GM19238 (cell line): ENCODE measurements around the gene PPP4R1.
A peak's percentile ranks its signal among the peaks of the same experiment; 100 is the strongest.
"Not testable (repeated sequence)": the region's sequence is repeated elsewhere in the genome, so short reads cannot be mapped to it uniquely, and the experiment has no call there.

ENCODE experiments used
- DNase-seq: peaks from one replicate; pipeline ENCODE4 v3.0.0; 2011; ENCODE audit warnings: low spot score; ENCODE audit not compliant: insufficient read length

Gene PPP4R1

DNA sequence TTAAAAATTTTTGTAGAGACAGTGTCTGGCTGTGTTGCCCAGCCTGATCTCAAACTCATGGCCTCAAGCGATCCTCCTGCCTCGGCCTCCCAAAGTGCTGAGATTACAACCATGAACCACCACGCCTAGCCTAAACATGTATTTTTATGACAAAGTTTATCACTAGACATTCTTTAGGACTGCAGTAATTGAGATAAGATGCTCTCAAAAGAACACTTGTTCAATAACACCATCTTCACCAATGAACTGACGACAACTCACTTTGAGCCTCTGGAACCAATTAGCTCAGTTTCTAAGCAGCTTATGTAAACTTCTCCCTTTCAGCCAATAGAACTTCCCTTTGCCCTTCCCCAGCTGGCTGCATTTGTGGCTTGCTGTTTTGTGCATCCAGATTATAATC is 15.3 kb upstream of the PPP4R1 start:
- DNase-seq = no peak

DNA sequence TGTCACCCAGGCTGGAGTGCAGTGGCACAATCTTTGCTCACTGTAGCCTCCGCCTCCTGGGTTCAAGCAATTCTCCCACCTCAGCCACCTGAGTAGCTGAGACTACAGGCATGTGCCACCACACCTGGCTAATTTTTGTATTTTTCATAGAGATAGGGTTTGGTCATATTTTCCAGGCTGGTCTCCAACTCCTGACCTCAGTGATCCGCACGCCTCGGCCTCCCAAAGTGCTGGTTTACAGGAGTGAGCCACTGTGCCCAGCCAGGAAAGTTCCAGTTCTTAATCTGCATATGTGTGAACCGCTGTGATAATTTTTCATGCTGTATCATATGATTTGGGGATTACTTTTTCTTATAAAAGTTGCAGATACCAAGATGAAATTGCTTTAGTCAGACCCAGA is 14.6 kb upstream of the PPP4R1 start:
- DNase-seq = no peak

DNA sequence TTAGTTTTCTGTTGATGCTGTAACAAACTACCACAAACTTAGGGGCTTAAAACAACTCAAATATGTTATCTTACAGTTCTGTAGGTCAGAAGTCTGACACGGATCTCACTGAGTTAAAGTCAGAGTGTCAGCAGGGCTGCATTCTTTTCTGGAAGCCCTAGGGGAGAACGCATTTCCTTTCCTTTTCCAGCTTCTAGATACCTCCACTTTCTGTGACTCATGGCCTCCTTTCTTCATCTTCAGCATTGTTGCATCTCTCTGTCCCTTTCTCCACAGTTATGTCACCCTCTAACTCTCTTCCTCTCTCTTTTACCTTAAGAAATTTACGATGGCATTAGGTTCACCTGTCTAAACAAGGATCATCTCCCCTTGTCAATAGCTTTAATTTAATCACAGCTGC is 13.3 kb upstream of the PPP4R1 start:
- DNase-seq = no peak

DNA sequence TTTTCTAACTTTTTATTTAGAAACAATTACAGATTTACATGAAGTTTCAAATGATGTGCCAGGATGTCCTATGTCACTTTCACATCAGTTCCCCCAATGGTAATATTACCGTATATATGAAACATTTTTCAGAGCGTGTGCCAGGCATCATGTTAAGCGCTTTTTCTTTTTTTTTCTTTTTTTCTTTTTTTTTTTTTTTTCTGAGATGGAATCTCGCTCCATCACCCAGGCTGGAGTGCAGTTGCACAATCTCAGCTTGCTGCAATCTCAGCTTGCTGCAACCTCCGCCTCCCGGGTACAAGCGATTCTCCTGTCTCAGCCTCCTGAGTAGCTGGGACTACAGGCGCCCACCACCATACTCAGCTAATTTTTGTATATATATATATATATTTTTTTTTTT is 5.6 kb upstream of the PPP4R1 start:
- no peak for DNase-seq

DNA sequence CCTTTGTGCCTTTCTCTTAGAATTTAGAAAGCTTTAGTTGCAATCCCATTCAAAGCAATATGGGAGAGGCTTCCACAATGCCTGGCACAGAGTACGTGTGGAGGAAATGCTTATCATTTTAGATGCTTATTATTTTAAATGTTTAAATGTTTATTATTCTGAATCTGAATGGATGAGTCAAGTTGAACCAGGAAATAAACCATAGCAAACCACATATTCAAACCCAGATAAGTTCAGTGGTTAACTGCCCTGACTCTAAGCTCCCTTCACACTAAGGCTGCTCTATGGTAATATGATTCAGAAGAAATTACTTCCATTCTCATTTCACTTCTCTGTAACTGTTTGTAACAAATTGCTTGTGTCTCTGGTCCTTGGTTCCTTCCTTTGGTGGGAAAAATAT is 5.2 kb upstream of the PPP4R1 start:
- no peak for DNase-seq

DNA sequence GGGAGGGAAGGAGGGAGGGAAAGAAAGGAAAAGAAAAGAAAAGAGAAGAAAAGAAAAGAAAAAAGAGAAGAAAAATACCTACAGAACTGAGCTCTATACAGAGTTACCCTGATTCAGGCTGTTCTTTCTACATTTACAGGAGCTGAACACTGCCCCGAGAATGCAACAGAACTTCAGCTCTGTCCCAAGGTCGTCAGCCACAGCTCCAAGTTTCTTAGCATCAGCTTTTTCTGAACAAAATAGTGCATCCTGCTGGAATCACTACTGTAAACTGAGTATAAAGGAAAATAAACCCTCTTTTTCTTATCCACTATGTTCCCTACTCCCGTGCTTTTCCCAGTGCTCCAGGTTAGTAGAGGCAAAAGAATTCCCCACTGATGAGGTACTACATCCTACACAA is 4.7 kb upstream of the PPP4R1 start:
- DNase-seq = no peak

DNA sequence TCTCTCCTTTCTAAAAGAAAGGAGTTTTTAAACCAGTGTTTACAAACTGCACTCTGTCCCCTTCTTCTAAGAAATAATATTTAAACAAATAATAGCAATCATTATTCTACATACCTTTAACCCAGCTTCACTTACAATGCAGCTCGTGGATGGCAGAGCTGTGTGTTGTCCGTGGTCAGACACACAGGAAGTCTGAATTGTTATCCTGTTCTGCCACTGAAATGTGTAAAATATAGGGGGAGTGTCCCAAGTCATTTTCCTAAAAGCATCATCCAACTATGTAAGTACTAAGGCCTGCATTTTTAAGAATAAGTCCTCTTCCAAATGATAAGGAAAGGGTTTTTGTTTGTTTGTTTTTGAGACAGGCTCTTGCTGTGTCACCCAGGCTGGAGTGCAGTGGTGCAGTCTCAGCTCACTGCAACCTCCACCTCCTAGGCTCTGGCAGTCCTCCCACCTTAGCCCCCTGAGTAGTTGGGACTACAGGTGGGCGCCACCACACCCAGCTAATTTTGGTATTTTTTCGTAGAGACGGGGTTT is 2.7 kb upstream of the PPP4R1 start:
- DNase-seq = no peak

DNA sequence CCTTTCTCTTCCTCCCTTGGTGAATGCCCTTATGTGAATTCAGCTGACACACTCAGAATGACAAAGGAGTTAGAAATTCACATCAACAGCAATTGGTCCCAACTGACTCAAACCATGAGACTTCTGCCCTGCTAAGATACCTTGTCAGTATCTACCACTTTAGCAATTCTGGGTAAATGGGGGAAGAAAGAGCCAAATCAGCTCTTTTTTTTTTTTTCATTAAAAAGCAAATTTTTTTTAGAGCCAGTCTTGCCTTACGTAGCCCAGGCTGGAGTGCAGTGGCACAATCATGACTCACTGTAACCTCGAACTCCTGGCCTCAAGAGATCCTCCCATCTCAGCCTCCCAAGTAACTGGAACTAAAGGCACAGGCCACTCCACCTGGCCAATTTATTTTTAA is 1.7 kb upstream of the PPP4R1 start:
- no peak for DNase-seq

DNA sequence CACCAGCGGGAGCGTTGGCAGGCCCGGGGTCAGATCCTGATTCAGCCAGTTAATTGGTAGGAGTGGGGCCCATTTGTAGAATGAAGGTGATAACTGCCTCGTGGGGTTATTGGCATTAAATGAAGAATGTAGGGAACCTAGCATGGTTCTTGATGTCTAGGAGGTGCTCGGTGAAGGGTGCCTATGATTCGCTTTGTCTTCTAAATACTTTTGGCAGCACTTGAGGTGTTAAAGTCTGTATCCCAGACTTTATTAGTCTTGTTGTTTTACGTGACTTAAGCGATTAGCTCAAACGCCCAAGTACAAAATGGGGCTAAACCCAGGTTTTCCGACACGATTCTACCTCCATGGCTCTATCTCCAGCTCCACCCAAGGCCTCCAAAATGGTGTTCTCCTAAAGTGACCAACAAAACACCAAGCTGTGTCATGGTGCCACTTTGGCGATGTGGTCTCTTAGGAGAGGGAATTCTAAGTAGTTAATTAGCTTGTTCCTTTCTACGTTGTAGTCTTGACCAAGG is 980 bp upstream of the PPP4R1 start:
- no peak for DNase-seq

DNA sequence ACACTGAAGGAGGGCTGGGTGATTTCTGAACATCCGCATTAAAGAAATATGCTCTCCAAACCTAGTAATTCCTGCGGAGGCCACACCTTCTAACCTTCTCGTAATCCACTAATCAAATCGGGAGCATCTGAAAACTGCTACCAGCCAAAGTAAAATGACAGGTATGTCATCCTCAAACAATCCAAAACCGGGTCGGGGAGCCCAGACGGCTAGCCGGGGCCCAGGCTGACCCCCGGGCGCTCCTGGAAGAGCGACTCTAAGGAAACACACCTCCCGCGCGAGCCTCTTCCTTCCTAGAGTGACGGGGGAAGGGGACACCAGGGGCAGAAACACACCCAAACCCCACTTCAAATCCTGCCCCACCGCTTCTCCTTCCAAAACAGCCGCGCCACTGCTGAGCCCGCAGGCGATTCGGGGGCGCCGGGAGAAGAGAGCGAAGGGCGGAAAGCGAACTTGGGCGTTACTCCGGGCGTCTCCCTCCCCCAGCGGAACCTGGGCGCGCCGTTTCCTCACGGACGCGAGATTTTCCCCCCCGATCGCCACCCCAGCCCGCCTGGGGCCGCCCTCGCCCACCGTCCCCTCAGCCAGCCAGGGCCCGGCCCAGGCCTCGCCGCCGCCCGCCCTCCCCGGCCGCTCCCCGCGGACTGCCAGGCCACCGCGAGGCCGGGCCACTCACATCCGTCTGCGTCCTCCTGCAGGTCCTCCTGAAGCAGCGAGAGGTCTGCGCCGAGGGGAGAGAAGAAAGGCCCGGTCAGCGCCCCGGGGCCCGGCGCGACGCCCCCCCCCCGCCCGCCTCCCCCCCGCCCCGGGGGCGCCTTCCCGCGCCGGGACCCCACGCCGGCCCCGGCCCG is 584 bp downstream of the PPP4R1 start:
- DNase-seq = peak; percentile 42

DNA sequence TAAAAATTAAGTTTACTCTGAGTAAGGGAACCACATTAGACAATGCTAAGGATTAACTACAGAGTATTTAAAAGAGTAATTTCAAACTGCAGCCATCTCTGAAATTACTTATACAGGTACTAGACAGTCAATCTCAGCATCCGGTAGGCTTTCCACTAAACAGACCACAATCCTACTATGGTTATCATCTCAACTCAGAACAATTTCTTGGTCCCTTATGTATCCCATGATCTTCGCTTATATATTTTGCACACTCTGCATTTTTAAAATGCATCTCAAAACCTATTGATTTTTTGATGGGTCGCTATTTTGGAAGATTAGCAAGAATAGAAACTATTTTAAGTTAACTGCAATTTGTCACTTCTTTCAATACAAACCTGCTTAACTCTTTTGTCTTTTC is 1.4 kb downstream of the PPP4R1 start:
- DNase-seq = no peak

DNA sequence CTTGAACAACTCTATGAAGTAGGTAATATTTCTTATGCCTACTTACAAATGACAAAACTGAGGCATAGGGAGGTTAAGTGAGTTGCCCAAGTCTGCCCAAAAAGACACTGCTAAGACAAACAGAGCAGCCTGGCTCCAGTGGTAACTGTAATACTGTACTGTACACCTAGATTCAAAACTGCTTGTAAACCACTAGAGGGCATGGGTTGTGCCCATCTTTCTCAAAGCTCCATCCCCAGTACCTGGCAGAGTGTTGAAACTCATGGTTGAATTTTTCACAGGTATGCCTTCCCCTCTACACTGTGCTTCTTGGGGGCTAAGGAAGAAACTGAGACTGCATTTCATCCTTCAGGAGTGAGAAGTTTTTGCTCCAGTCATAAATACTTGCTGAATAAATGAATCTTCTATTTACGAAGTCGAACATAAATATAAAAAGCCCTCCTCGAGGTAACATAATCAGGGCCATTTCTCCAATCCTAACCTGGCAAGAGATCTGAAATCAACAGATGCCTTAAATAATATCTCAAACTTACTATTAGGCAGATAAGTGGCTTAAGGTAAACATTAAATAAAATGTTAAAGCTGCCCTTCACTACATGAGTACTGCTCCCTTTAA is 2.0 kb downstream of the PPP4R1 start:
- no peak for DNase-seq

DNA sequence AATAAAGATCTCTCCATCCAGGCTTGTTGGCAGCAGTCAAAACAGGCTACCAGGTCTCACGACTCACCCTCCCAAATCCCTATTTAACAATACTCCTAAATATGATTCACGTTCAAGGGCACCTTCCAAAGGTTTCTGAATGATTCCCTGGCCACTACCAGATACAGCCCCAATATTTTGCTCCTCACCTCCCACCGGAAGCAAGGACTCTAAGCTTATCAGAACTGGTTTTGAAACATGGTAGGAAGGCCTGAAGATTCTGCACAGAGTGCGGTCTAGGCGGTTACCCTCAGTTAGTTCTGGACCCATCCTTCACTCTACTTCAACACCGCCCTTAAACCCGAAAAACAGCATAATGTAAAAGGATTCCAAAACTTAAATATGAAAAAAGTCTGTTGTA is 5.2 kb downstream of the PPP4R1 start:
- no peak for DNase-seq

DNA sequence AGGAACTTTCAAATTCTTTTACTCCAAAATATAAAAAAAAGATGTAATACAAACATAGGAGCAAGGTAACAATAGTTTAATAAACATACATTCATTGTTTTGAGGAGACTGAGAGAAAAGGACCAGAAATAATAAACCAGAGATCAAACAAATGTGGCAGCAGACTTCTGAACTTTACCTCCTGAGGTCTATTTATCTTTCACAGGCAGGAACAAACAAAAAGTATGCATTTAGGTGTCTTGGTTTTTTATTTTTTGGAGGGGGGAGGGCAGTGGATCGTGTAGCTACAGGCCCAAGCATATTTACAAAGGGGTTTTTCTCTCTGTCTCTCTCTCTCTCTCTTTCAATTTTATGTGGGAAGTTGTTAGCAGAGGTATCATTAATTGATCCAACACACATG is 5.6 kb downstream of the PPP4R1 start:
- no peak for DNase-seq

DNA sequence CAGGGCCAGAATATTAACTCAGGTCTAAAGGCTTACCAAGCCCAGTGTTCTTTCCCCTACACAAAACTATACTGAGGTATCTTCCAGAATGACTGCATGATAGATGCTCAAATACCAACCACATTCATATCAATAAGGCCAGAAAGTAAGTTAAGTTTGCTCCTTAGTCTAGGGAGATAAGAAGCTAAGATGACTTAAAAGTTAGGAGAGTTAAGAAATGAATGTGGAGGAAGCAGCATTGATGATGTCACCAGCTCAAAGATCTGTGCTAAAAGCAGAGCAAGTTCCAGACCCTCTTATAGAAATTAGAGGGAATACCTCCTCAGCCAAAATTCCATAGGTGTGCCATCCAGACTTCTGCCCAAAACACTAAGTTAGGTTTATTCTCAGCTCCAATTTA is 6.1 kb downstream of the PPP4R1 start:
- DNase-seq = no peak

DNA sequence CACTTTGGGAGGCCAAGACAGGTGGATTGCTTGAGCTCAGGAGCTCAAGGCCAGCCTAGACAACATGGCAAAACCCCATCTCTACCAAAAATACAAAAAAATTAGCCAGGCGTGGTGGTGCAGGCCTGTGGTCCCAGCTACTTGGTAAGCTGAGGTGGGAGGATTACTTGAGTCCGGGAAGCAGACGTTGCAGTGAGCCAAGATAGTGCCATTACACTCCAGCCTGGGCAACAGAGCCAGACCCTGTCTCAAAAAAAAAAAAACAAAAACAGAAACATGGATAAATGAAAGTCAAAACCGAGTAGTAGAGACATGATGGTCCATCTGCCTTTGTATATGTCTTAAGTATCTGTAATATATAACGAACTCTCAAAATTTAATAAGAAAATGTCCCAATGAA is 7.2 kb downstream of the PPP4R1 start:
- DNase-seq = not testable (repeated sequence)

DNA sequence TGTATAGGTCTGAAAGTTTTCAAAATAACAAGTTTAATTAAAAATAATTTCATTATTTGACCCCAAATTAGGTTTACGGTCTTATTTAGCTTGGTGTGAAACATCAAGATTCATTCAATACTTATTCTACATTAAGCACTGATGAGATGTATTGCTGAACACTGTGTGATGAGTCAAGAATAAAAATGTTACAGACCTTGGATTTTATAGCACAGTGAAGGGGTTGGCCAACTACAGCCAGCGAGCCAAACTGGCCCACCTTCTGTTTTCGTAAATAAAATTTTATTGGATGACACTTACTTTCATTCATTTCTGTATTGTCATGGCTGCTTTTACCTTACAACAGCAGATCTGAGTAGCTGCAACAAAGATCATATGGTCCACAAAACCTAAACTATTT is 8.3 kb downstream of the PPP4R1 start:
- DNase-seq = no peak

DNA sequence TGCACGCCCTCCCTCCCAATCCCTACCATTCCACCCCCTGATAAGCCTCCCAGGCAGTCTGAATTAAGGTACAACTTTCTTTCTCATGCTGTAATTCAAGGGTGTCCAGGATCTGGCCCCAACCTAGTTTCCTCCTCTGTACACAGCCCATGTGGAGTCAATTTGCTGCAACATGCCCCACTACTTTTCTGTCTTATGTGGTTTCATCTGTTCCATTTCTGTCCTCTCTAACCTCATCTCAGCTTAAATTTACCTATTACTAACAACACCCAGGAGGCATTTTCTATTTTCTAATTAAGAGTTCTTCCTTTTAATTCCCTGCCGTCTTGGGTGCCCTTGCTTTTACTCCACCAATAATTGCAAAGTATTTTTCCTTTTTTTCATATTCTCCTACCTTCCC is 10.0 kb downstream of the PPP4R1 start:
- no peak for DNase-seq

DNA sequence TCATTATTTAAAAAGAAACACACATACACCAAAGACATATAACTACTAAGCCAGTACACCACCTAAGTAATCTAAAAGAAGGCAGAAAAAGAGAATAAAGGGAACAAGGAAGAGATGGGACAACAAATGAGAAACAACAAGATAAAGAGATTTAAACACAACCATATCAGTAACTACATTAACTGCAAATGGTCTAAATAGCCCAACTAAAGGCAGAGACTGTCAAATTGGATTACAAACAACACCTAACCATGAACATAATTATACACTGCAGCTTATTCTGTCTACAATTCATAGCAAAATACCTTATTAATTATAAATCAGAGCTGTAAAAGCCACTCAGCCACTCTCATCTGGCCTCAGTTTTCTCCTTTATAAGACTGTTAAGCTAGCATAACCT is 15.0 kb downstream of the PPP4R1 start:
- DNase-seq = no peak

DNA sequence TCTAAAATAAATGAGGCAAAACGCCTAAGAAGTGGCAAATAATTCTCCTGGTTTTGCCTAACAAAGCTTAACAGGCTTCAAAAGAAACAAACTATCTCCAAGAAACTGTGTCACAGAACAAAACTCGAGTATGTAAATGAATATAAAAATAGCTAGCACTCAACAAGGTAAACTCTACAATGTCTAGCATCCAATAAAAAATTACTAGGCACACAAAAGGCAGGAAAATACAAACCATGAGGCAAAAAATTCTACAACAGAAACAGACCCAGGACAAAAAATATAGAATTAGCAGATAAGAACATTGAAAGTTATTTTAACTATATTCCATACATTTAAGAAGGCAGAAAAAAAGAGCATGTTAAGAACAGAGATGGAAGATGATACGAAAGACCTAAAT is 16.8 kb downstream of the PPP4R1 start:
- no peak for DNase-seq

DNA sequence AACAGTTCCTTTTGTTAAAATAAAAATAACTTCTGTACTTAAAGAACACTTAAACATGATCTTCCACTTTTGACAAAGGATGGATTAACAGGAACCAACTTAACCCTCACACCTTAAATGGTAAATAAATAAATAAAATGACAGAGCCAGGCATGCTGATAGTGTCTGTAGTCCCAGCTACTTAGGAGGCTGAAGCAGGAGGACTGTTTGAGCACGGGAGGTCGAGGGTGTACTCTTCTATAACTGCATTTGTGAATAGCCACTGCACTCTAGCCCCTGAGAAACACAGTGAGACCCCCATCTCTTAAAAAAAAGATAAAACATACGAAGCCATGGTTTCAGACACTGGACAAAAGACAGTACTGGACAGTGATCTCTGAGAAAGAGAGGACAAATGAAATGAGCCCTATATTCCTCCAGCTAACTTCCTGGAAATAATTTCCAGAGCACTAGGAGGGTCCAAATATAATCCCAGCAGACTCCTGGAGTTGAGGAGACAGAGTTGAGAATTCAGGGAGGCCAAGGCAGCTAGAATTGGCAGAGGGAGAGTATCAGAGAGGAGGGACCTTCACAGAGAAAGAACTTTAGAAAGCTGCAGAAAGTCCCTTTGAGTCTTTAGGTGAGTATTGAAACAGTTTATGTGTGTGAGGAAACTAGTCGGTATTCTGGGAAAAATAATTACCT is 17.4 kb downstream of the PPP4R1 start:
- no peak for DNase-seq

DNA sequence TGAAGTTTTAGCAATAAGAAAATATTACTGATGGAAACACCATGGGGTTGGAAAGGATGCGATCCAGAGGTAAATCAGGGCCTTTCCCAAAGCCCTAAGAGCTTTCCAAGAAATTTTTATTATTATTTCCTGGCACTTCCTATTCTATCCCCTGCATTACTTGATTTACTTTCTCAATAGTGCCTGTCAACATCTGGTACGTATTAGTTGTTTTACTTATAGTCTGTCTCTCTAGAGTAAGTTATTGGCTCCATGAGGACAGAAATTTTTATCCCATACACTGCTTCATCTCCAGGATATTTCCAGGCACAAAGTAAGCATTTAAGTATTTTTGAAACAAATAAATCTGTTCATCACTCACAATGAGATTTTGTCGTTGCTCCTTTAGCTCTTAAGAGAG is 18.1 kb downstream of the PPP4R1 start:
- no peak for DNase-seq
